ENCODE data around the gene MGRN1. TPM values are rescaled to one million over a fixed set of nuclear protein-coding genes. Genes with fewer than 3 reads are reported as not detected.
A peak's percentile ranks its signal among the peaks of the same experiment; 100 is the strongest.

The MGRN1 gene
- 10 to 100 TPM; 66.9 to 71.4 TPM for total RNA-seq
- 52.3 TPM for polyA plus RNA-seq (2013, experiment 1 of 2)
- 45.0 TPM for polyA plus RNA-seq (2013, experiment 2 of 2)
- long read RNA-seq, experiment 1, partial matches to known transcripts, result 2 of 19 reads
- long read RNA-seq, experiment 1, other reads (novel, unspliced or antisense), result 14 of 19 reads
- long read RNA-seq, experiment 2, transcript MGRN1-201 (17 exons, 3,968 nt), result major isoform, 20 of 55 reads
- long read RNA-seq, experiment 2, transcript MGRN1-206 (17 exons, 1,841 nt), result minor isoform, 5 of 55 reads
- long read RNA-seq, experiment 2, transcript MGRN1-211 (16 exons, 1,665 nt), result minor isoform, 15 of 55 reads
- long read RNA-seq, experiment 2, partial matches to known transcripts, result 0 of 55 reads
- long read RNA-seq, experiment 2, other reads (novel, unspliced or antisense), result 14 of 55 reads
- long read RNA-seq, experiment 3, full-length matches to known transcripts, result 21 of 32 reads
- long read RNA-seq, experiment 3, partial matches to known transcripts, result 1 of 32 reads
- long read RNA-seq, experiment 3, other reads (novel, unspliced or antisense), result 10 of 32 reads
- long read RNA-seq, experiment 4, partial matches to known transcripts, result 2 of 2 reads
- long read RNA-seq, experiment 4, other reads (novel, unspliced or antisense), result 0 of 2 reads

GRCh38 chr16:4624015-4624826 lies at the start of gene MGRN1:
Gene MGRN1 (plus strand): TSS chr16:4624826. CDS start chr16:4624961, 135 bp downstream.
- Histone ChIP-seq H3K9me3 (ENCODE audit: control insufficient read depth, low read length) (no peaks in the 10 kb centered on the region), H3K27ac (ENCODE audit: low read depth, low read length) (peak within 1 kb of the TSS; percentile 97), H3K4me1 (ENCODE audit: control insufficient read depth, insufficient read depth, low read length) (peaks cover 4% of the 10 kb centered on the region), H3K27me3 (ENCODE audit: control insufficient read depth, insufficient read depth, low read length, poor library complexity, severe bottlenecking) (no peaks in the 10 kb centered on the region), H3K36me3 (ENCODE audit: control insufficient read depth, insufficient read depth, low read length) (peaks cover 11% of the 10 kb centered on the region), H3K4me3 (ENCODE audit: low read length) (peak within 1 kb of the TSS; percentile 86), H3K9ac (ENCODE audit: extremely low read depth, low read length, poor library complexity, severe bottlenecking) (peak within 1 kb of the TSS; percentile 86)
- Mint-ChIP-seq H3K27ac (peak within 1 kb of the TSS; percentile 100), H3K4me3 (peak within 1 kb of the TSS; percentile 86), H3K36me3 (ENCODE audit: low read depth) (peaks cover 15% of the 10 kb centered on the region), H3K9me3 (no peaks in the 10 kb centered on the region), H3K27me3 (ENCODE audit: insufficient read depth) (no peaks in the 10 kb centered on the region), H3K4me1 (peaks cover 10% of the 10 kb centered on the region)
- peak; percentile 97 for DNase-seq
- TF ChIP-seq, protein P1, sequence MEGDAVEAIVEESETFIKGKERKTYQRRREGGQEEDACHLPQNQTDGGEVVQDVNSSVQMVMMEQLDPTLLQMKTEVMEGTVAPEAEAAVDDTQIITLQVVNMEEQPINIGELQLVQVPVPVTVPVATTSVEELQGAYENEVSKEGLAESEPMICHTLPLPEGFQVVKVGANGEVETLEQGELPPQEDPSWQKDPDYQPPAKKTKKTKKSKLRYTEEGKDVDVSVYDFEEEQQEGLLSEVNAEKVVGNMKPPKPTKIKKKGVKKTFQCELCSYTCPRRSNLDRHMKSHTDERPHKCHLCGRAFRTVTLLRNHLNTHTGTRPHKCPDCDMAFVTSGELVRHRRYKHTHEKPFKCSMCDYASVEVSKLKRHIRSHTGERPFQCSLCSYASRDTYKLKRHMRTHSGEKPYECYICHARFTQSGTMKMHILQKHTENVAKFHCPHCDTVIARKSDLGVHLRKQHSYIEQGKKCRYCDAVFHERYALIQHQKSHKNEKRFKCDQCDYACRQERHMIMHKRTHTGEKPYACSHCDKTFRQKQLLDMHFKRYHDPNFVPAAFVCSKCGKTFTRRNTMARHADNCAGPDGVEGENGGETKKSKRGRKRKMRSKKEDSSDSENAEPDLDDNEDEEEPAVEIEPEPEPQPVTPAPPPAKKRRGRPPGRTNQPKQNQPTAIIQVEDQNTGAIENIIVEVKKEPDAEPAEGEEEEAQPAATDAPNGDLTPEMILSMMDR (conservative IDR thresholded peaks at IDR 0.05), result peak; percentile 99
- 15 to 26% methylated on average over 24 to 42 of the region's 42 CpGs for WGBS, 2 experiments (ENCODE audit: insufficient coverage in 1 of 2, insufficient read length in 1 of 2)

DNA sequence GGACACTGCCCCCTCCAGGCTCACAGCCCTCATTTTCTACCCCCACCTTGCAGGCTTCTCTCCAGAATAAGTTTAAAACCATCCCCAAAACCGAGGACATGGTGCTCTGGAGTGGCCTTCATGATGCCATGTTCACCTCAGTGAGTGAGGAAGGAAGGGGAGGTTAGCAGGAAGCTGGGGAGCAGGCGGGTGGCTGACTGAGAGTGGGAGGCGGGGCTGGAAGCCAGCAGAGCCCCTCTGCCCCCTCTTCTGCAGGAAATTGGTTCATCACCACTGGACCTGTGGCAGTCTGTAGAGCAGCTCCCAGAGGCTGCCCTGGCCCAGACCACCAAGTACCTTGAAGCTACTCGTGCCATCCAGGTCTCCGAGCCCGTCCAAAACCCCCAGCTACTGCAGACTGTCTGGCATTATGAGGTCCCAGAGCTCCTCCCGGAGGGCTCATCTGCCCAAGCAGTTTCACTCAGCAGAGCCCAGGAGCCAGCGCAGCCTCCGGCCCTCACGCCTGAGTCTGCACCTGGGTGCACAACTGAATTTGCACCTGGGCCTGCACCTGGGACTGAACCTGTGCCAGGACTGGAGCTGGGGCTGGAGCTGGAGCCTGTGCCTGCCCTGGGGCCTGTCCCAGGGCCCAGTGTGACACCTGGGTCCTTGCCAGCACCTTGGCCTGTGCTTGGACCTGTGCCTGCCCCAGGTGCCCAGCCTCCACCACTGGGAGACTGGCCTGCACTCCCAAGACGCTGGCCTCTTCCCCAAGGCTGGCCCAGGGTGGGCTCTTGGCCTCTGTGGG lies 49.5 kb upstream of the MGRN1 start:
- peak; percentile 81 for DNase-seq
- TF ChIP-seq, protein P1 (conservative IDR thresholded peaks at IDR 0.05), result peak; percentile 50
- Histone ChIP-seq H3K9me3 (ENCODE audit: control insufficient read depth, low read length) (no peaks in the 10 kb centered on the region), H3K4me3 (ENCODE audit: low read length) (no peak overlapping the region), H3K4me1 (ENCODE audit: control insufficient read depth, insufficient read depth, low read length) (no peaks in the 10 kb centered on the region), H3K27me3 (ENCODE audit: control insufficient read depth, insufficient read depth, low read length, poor library complexity, severe bottlenecking) (no peaks in the 10 kb centered on the region), H3K27ac (ENCODE audit: low read depth, low read length) (no peak overlapping the region), H3K36me3 (ENCODE audit: control insufficient read depth, insufficient read depth, low read length) (no peaks in the 10 kb centered on the region), H3K9ac (ENCODE audit: extremely low read depth, low read length, poor library complexity, severe bottlenecking) (no peak overlapping the region)
- H3K36me3 Mint-ChIP-seq (ENCODE audit: low read depth), result no peaks in the 10 kb centered on the region
- no peaks in the 10 kb centered on the region for H3K27me3 Mint-ChIP-seq (ENCODE audit: insufficient read depth)
- no peak overlapping the region for H3K27ac Mint-ChIP-seq
- no peaks in the 10 kb centered on the region for H3K9me3 Mint-ChIP-seq
- H3K4me3 Mint-ChIP-seq, result no peak overlapping the region
- 84 to 86% methylated on average over 3 to 11 of the region's 11 CpGs for WGBS, 2 experiments (ENCODE audit: insufficient coverage in 1 of 2, insufficient read length in 1 of 2)
- H3K4me1 Mint-ChIP-seq, result no peaks in the 10 kb centered on the region

- DNase-seq, result no peak
- Histone ChIP-seq H3K9ac (ENCODE audit: extremely low read depth, low read length, poor library complexity, severe bottlenecking) (no peak overlapping the region), H3K4me3 (ENCODE audit: low read length) (no peak overlapping the region), H3K27me3 (ENCODE audit: control insufficient read depth, insufficient read depth, low read length, poor library complexity, severe bottlenecking) (no peaks in the 10 kb centered on the region), H3K9me3 (ENCODE audit: control insufficient read depth, low read length) (no peaks in the 10 kb centered on the region), H3K36me3 (ENCODE audit: control insufficient read depth, insufficient read depth, low read length) (no peaks in the 10 kb centered on the region), H3K4me1 (ENCODE audit: control insufficient read depth, insufficient read depth, low read length) (no peaks in the 10 kb centered on the region), H3K27ac (ENCODE audit: low read depth, low read length) (no peak overlapping the region)
- 99% methylated on average over 11 to 15 of the region's 15 CpGs for WGBS, 2 experiments (ENCODE audit: insufficient coverage in 1 of 2, insufficient read length in 1 of 2)
- Mint-ChIP-seq H3K4me1 (no peaks in the 10 kb centered on the region), H3K36me3 (ENCODE audit: low read depth) (no peaks in the 10 kb centered on the region), H3K27me3 (ENCODE audit: insufficient read depth) (no peaks in the 10 kb centered on the region), H3K4me3 (no peak overlapping the region), H3K27ac (no peak overlapping the region), H3K9me3 (no peaks in the 10 kb centered on the region)
- TF ChIP-seq, protein P1 (conservative IDR thresholded peaks at IDR 0.05), result no peak
Observed at GRCh38 chr16:4576008-4576407, 48.6 kb upstream of the MGRN1 start.
